Raji (cell line): ENCODE measurements around the gene TNIK.

Source experiments
- POLR2A ChIP-seq: IDR thresholded peaks from 2 replicates; pipeline ENCODE4 v1.6.1; 2011; ENCODE audit warnings: low read depth, low read length, control low read depth; ENCODE audit not compliant: insufficient read depth

The TNIK gene

GRCh38 chr3:171218069-171218468 is 242.1 kb downstream of the TNIK start:
- TF ChIP-seq POLR2A: no peak

GRCh38 chr3:171213907-171214306 is 246.3 kb downstream of the TNIK start:
- no peak for TF ChIP-seq POLR2A

- no peak for TF ChIP-seq POLR2A
Observed at GRCh38 chr3:171213178-171213577, 247.0 kb downstream of the TNIK start.

- TF ChIP-seq POLR2A: no peak
Observed at GRCh38 chr3:171212648-171213047, 247.6 kb downstream of the TNIK start.

GRCh38 chr3:171206283-171206682 is 253.9 kb downstream of the TNIK start:
- no peak for TF ChIP-seq POLR2A

GRCh38 chr3:171204942-171205341 is 255.3 kb downstream of the TNIK start:
- no peak for TF ChIP-seq POLR2A

- TF ChIP-seq POLR2A: no peak
Observed at GRCh38 chr3:171201825-171202224, 258.4 kb downstream of the TNIK start.

GRCh38 chr3:171200750-171201088 is 259.5 kb downstream of the TNIK start:
- TF ChIP-seq POLR2A: no peak

- TF ChIP-seq POLR2A: no peak
Observed at GRCh38 chr3:171200052-171200749, 260.0 kb downstream of the TNIK start.

- no peak for TF ChIP-seq POLR2A
Observed at GRCh38 chr3:171199473-171199829, 260.8 kb downstream of the TNIK start.

- no peak for TF ChIP-seq POLR2A
Observed at GRCh38 chr3:171198781-171199472, 261.3 kb downstream of the TNIK start.

GRCh38 chr3:171195686-171196085 is 264.5 kb downstream of the TNIK start:
- TF ChIP-seq POLR2A: no peak

GRCh38 chr3:171194965-171195364 is 265.2 kb downstream of the TNIK start:
- TF ChIP-seq POLR2A: no peak

- TF ChIP-seq POLR2A: no peak
Observed at GRCh38 chr3:171193693-171194092, 266.5 kb downstream of the TNIK start.

- TF ChIP-seq POLR2A: no peak
Observed at GRCh38 chr3:171192176-171192854, 267.9 kb downstream of the TNIK start.

GRCh38 chr3:171190668-171191067 is 269.5 kb downstream of the TNIK start:
- TF ChIP-seq POLR2A: no peak
